ENCODE measurements around the gene RNF217. TPM values are rescaled to one million over a fixed set of nuclear protein-coding genes. Genes with fewer than 3 reads are reported as not detected.

Gene RNF217
- total and polyA plus RNA-seq, 10 of the 15 experiments (the other 5 are each of a cell fraction or from before 2014, with no cell fraction given) = under 0.01 to 11.7 (median 0.04) TPM; not detected in 3

DNA sequence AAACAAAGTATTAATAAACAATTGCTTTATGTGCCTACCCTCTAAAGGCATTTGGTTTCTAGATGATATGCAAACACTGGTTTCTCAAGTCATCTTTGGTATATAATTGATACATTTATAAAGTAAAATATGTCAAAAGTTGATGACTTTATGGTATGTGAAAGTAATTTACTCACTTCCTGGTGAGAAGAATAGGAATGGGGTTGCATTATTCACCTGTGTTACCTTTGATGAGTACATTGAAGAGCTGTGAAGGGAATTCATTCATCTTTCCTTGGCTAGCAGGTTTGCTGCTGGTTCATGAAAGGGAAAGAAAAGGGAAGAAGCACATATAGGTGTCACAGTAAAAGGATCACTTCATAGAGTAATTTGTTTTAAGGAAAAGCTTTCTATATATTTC is 20.4 kb downstream of the RNF217 start (continued):
- TF ChIP-seq, protein P1, sequence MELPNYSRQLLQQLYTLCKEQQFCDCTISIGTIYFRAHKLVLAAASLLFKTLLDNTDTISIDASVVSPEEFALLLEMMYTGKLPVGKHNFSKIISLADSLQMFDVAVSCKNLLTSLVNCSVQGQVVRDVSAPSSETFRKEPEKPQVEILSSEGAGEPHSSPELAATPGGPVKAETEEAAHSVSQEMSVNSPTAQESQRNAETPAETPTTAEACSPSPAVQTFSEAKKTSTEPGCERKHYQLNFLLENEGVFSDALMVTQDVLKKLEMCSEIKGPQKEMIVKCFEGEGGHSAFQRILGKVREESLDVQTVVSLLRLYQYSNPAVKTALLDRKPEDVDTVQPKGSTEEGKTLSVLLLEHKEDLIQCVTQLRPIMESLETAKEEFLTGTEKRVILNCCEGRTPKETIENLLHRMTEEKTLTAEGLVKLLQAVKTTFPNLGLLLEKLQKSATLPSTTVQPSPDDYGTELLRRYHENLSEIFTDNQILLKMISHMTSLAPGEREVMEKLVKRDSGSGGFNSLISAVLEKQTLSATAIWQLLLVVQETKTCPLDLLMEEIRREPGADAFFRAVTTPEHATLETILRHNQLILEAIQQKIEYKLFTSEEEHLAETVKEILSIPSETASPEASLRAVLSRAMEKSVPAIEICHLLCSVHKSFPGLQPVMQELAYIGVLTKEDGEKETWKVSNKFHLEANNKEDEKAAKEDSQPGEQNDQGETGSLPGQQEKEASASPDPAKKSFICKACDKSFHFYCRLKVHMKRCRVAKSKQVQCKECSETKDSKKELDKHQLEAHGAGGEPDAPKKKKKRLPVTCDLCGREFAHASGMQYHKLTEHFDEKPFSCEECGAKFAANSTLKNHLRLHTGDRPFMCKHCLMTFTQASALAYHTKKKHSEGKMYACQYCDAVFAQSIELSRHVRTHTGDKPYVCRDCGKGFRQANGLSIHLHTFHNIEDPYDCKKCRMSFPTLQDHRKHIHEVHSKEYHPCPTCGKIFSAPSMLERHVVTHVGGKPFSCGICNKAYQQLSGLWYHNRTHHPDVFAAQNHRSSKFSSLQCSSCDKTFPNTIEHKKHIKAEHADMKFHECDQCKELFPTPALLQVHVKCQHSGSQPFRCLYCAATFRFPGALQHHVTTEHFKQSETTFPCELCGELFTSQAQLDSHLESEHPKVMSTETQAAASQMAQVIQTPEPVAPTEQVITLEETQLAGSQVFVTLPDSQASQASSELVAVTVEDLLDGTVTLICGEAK (IDR thresholded peaks at IDR 0.05; ENCODE audit: borderline replicate concordance) = no peak

DNA sequence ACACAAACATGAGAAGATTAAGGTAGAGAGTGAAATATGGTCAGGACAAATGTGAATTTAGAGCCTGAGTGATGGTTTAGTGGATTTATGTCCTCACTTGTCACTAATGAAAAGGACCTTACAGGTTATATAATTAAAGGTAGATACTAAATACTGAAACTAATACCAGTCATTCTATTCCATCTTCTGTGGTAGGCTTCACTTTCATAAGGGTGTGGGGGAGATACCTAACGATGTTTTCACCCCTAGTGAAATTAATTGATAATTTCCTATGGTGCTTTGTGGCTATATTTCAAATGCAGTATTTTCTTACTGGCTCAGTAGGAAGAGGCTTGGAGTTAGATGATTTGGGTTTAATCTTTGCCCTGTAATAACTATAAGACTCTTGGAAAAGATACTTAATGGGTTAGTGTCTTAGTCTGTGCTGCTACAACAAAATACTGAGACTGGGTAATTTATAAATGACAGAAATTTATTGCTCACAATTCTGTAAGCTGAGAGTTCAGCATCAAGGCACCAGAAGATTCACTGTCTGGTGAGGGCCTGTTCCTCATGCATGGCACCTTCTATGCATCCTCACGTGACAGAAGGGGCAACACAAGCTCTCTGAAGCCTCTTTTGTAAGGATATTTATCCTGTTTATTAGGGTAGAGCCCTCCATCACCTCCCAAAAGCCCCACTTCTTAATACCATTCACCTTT is 21.3 kb downstream of the RNF217 start:
- WGBS (ENCODE audit: insufficient coverage, insufficient replicate concordance, low lambda C conversion rate, missing lambda C conversion rate) = 3% methylated on average over 2 of the region's 2 CpGs
- FAIRE-seq = no peak
- in situ Hi-C loops (cut with MboI) = no loop called here

More for the DNA sequence above, 21.3 kb downstream of the RNF217 start:
- H3K79me2 ChIP-seq (ENCODE audit: control insufficient read depth, insufficient read depth, low read length) = no peaks in the 10 kb centered on the region
- intact Hi-C loops (cut with micrococcal nuclease; ENCODE audit: unreplicated experiment) = no loop called here
- no peak overlapping the region for H2AFZ ChIP-seq (ENCODE audit: control insufficient read depth, low read depth, low read length)
- SMC1A ChIA-PET (ENCODE audit: uncharacterized antibody, unreplicated experiment) = interaction anchor here (1.1 kb wide), 1 partner anchor 111 kb away, joined by 3 read pairs; no protein-coding TSS in a partner anchor
- no peaks in the 10 kb centered on the region for H4K20me1 ChIP-seq (ENCODE audit: control insufficient read depth, insufficient read depth)
- H3K36me3 ChIP-seq (ENCODE audit: control insufficient read depth in 2 of 2, insufficient read depth in 2 of 2, low read length in 1 of 2) = no peaks in the 10 kb centered on the region
- H3K4me1 ChIP-seq (ENCODE audit: control insufficient read depth, insufficient read depth, low read length) = no peaks in the 10 kb centered on the region
- BruUV-seq (replicated peaks) = no TSS peak
- DNase-seq (ENCODE audit: low read depth, low spot score) = no peak
- H3K27me3 ChIP-seq (replicated peaks in 1 of 2; ENCODE audit: control insufficient read depth in 2 of 2, insufficient read depth in 2 of 2, low read length in 1 of 2) = no peaks in the 10 kb centered on the region
- TF ChIP-seq MTA2 (IDR thresholded peaks at IDR 0.05; ENCODE audit: low read depth) = peak; percentile 62; the same call in 1 of the 2 replicates
- TF ChIP-seq DPF2 (IDR thresholded peaks at IDR 0.05) = peak; percentile 18; the same call in 1 of the 2 replicates
- no peak for TF ChIP-seq RAD21 (IDR thresholded peaks at IDR 0.05; ENCODE audit: insufficient read depth, low read depth, low read length)
- TF ChIP-seq NR2F1 (conservative IDR thresholded peaks at IDR 0.05) = peak; percentile 37; the same call in 1 of the 2 replicates
- peak; percentile 37 for TF ChIP-seq RUNX3 (IDR thresholded peaks at IDR 0.05; ENCODE audit: low read length)
- no peak for TF ChIP-seq SMAD1 (IDR thresholded peaks at IDR 0.05; ENCODE audit: low read depth, partially characterized antibody)
- CTCF ChIA-PET = interaction anchor here (1.0 kb wide), 1 partner anchor 13 kb away, joined by 3 read pairs; no protein-coding TSS in a partner anchor
- H3K4me2 ChIP-seq (ENCODE audit: control insufficient read depth, insufficient read depth) = no peak overlapping the region
- peak; percentile 79 for ATAC-seq
- H3K9me3 ChIP-seq (replicated peaks; ENCODE audit: control insufficient read depth, insufficient read depth, low read length) = no peaks in the 10 kb centered on the region; the same call in 2 of the 3 replicates
- no peak overlapping the region for H3K27ac ChIP-seq (ENCODE audit: control insufficient read depth, insufficient read depth)
- POLR2A ChIA-PET = no interaction called here
- RAD21 ChIA-PET (ENCODE audit: unreplicated experiment) = interaction anchor here (0.5 kb wide), 1 partner anchor 23 kb away, joined by 3 read pairs; no protein-coding TSS in a partner anchor
- H3K4me3 ChIP-seq = no peak overlapping the region
- no peak overlapping the region for H3K9ac ChIP-seq (ENCODE audit: control insufficient read depth, insufficient read depth, low read length)
